Panc1 (cell line): ENCODE measurements around the gene SPDYE5.
"Not testable (repeated sequence)": the region's sequence is repeated elsewhere in the genome, so short reads cannot be mapped to it uniquely, and the experiment has no call there.

Experiments
- CTCF ChIP-seq: fragments of 450-650 bp; IDR thresholded peaks from 2 replicates; pipeline ENCODE4 v1.5.1; 2017; ENCODE audit warnings: mild to moderate bottlenecking
- POLR2AphosphoS5 ChIP-seq: IDR thresholded peaks from 2 replicates; pipeline ENCODE4 v1.6.1; 2012; ENCODE audit warnings: mild to moderate bottlenecking, low read depth, low read length, moderate library complexity
- REST ChIP-seq, 2 experiments: IDR thresholded peaks; 2 replicates each; pipeline ENCODE4 v1.6.1; 2011 to 2012; ENCODE audit warnings: low read depth in 2 of 2, control low read depth in 1 of 2, low read length in 1 of 2, mild to moderate bottlenecking in 1 of 2, moderate library complexity in 1 of 2; ENCODE audit not compliant: insufficient read depth in 1 of 2
- SIN3A ChIP-seq: IDR thresholded peaks from 2 replicates; pipeline ENCODE4 v1.6.1; 2012; ENCODE audit warnings: low read depth, mild to moderate bottlenecking, low read length, moderate library complexity, borderline replicate concordance; ENCODE audit not compliant: insufficient read depth

GRCh38 chr7:75477457-75477856 is 14.7 kb upstream of the SPDYE5 start:
- TF ChIP-seq CTCF; REST (IDR thresholded peaks at IDR 0.05; ENCODE audit: insufficient read depth in 1 of 2, low read depth in 2 of 2, low read length in 1 of 2); POLR2AphosphoS5; SIN3A: not testable (repeated sequence)
